ENCODE data around the gene PI4KB.

GRCh38 chr1:151246786-151247185, 80.4 kb downstream of the PI4KB start:
- TF ChIP-seq, protein P1, sequence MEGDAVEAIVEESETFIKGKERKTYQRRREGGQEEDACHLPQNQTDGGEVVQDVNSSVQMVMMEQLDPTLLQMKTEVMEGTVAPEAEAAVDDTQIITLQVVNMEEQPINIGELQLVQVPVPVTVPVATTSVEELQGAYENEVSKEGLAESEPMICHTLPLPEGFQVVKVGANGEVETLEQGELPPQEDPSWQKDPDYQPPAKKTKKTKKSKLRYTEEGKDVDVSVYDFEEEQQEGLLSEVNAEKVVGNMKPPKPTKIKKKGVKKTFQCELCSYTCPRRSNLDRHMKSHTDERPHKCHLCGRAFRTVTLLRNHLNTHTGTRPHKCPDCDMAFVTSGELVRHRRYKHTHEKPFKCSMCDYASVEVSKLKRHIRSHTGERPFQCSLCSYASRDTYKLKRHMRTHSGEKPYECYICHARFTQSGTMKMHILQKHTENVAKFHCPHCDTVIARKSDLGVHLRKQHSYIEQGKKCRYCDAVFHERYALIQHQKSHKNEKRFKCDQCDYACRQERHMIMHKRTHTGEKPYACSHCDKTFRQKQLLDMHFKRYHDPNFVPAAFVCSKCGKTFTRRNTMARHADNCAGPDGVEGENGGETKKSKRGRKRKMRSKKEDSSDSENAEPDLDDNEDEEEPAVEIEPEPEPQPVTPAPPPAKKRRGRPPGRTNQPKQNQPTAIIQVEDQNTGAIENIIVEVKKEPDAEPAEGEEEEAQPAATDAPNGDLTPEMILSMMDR (IDR thresholded peaks at IDR 0.05) = no peak
- TF ChIP-seq EP300 (IDR thresholded peaks at IDR 0.05) = no peak
